Stimulated activated CD4-positive, alpha-beta T cell treated with anti-CD3 and anti-CD28 coated beads, Interleukin-2, amount 100 ng/mL, for 24 hours (primary cell): ENCODE data around the gene C1QTNF7.

Experiments used
- DNase-seq, 2 donors: peaks; one replicate each; pipeline ENCODE4 v3.0.0-alpha.2; 2020

C1QTNF7 gene

DNA sequence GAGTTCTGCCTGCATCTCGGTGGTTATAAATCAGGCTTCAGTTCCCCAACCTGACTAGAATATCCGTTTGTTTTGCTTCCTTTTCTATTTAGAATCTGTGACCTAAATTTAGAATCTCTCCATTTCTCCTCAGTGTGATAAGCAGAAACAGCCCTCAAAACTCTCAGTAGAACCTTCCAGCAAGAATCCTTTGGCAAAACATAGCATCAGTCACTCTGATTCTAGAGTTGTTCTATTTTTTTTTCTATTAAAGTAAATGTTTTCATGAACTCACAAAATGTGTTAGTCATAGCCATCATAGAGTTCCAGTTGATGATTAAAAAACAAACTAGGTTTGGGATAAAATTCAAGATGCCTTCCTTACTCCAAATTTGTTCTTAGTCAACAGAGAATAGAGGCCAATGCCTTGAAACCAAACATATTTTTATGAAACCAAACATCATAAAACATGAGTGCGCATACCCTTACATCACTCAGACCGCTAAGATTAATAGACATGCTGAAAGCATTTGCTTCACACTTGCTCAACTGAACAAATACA lies 13.2 kb upstream of the C1QTNF7 start:
- no peak for DNase-seq

- no peak for DNase-seq
Observed at GRCh38 chr4:15416357-15417232, 11.2 kb upstream of the C1QTNF7 start.

DNA sequence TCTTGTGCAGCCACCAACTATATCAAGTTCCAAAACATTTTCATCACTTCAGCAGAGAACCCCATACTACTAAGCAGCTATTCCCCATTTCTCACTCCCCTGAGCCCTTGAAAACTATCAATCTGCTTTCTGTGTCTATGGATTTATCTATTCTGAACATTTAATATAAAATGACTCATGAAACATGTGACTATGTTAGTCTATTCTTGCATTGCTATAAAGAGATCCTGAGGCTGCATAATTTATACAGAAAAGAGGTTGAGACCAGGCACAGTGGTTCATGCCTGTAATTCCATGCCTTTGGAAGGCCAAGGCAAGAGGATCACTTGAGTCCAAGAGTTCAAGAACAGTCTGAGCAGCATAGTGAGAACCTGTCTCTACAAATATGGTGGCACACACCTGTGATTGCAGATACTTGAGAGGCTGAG lies 10.6 kb upstream of the C1QTNF7 start:
- no peak for DNase-seq

DNA sequence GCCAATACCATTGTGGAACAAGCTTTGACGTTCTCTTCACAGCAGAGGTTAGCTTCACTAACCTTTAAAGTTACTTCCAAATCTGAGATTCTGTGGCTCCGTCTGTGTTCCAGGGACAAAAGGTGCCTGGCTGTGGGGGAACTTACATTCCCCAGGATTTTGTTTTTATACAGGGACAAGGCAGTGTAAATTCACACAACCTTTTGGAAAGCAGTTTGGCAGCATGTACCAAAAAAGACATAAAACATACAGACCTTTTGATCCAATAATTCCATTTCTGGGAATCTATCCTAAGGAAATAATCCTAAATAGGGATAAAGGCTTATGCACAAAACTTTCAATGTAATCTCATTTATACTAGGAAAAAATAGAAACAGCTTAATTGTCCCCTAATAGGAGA lies 8.9 kb upstream of the C1QTNF7 start:
- no peak for DNase-seq

- no peak for DNase-seq
Observed at GRCh38 chr4:15420642-15421041, 7.2 kb upstream of the C1QTNF7 start.

DNA sequence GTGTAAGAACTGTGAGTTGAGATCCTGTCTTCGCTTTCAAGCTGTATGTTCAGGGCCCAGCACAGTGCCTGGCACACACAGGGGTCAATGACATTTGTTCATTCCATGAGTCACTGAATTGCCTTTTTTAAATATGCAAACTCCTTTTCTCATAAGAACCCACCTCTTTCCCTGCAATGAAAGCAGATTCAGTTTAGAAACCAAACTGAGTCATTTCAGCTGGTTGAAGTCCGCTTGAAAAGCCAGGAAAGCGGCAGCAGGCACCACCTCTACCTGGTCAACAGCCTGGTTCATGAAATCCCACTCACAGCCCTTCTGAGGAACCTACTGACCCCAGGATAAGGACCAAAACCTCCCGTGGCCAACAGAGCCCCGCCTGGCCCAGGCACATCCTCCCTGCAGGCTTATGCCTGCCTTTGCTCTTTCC lies 4.5 kb upstream of the C1QTNF7 start:
- peak in 1 of 2 donors; percentile 28 for DNase-seq

- DNase-seq: no peak
Observed at GRCh38 chr4:15425520-15425919, 2.3 kb upstream of the C1QTNF7 start.

DNA sequence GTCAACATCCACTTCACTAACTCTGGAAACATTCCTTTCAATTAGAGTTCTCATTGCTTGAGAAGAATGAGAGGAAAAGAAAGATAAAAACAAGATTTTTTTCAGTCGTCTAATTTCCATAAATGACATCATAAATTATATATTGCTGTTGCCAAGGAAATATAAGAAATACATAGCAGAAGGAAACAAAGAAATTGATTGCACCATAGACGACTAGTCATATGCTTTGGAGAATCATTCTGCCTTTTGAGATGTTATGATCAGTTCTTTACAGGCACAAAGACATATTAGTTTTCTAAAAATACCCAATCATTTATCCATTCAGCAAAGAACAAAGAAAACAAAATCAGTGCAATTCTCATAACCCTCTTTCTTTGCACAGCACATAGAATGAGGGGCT lies 672 bp upstream of the C1QTNF7 start:
- DNase-seq: no peak

DNA sequence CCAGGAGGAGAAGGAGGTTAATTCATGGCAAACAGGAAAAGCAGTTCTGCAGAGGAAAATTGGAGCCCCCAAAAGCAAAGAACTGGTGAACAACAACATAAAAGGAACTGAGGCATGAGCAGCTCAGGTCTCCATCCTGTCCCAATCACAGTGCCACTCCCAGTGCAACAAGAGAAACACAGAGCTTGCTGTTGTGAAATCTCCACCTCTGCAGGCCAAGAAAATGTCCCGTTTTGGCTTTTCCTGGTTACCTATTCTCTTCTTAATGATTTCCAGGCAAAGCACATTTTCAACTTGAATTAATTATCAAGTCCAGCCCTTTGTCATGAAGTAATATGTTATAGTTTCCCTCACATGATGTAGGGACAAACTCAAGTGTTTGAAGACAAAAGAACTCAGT lies 778 bp downstream of the C1QTNF7 start:
- no peak for DNase-seq

DNA sequence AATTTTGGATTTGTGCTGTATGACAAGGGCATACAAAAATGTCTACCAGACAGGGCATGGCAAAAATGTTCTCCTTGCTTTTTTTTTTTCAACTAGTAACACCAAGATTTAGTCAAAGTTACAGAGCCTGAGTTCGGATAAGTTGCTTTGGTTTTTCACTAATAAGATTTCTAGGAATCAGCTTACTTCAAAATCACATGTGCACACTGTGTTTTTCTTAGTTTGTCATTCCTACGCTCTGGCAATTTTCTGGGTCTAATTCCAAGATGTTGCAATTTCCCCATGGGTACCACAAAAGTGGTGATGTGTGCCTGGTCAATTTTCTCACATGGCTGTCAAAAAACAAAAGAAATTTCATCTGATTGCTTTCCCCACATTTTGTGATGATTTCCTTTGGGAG lies 6.3 kb downstream of the C1QTNF7 start:
- no peak for DNase-seq

GRCh38 chr4:15434676-15435075 lies 6.8 kb downstream of the C1QTNF7 start:
- no peak for DNase-seq

DNA sequence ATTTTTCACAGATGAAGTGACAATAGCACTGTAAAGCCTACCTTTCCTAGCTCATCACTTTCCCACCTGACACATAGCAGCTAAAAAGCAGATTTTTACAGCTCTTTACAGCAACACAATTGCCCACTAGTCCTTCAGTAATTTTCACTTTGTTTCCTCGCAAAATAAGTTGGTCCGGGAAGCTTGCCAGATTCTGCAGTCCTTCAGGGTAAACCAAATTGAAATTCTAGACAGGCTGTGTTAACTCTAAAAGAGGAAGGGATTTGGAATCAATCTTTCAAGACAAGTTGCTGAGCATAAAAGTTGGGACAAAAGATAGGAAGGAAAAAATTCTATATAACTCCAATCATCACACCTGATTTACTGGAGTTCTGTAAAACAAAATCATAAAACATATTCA lies 8.7 kb downstream of the C1QTNF7 start:
- no peak for DNase-seq

GRCh38 chr4:15438939-15439524 lies 11.2 kb downstream of the C1QTNF7 start:
- no peak for DNase-seq

- DNase-seq: no peak
Observed at GRCh38 chr4:15443371-15444160, 15.7 kb downstream of the C1QTNF7 start.

GRCh38 chr4:15444276-15444675 lies 16.4 kb downstream of the C1QTNF7 start:
- no peak for DNase-seq

DNA sequence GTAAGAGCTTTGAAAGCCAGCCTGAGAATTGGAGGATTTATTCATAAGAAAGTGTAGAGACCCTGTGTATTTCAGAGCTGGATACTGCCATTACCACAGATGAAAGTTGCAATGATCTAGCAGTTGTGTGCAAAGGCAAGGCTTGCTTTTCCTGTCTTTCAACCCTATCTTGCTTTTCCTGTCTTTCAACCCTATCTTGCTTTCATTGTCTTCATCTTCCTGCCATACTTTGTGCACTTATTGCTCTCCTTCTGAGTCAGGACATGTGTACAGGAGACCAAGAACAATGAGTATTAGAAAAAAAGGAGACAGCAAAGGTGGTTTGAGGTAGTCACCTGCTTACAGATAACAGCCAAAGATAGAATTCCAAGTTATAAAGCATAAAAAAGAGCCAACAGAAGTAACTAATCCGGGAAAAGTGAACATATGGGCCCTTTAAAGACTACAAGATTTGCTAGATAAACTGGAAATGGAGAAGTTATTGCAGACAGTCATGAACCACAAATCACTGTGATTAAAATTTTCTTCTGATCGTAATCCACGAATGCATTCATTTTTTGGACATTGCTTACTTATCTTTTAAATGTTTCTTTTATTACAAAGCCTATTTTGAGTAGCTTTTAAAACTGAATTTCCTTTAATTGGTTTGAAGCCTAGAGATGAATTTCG lies 17.2 kb downstream of the C1QTNF7 start:
- no peak for DNase-seq

DNA sequence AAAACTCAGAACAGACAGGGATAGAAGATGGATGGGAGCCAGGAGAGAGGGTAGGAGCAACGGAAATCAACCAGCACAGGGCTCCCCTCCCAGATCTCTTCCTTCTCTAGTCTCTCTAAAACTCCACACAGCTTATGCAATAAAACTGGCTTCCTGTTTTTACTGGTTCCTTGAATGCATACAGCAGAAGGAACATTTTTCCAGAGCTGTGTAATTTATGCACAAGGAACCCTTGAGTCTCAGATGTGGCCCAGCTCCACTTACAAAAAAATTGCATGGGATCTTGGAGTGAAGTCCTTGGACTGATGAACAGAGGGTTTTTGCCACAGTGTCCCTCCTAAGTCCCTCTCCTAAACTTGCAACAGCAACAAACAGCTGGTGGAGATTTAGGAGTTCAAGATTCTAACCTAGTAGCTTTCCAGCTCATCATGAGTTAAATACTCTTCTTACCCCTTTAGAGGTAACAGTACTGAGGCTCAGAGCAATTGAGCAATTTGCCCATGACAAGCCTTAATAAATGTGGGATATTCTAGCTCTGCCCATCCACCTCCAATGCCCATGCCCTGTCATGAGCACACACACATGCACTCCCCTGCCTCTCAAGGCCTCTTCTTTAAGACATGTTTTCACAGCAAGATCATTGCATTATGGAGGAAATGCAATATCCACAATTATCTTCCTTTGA lies 23.5 kb downstream of the C1QTNF7 start:
- DNase-seq: no peak

- no peak for DNase-seq
Observed at GRCh38 chr4:15451866-15452765, 24.3 kb downstream of the C1QTNF7 start.

GRCh38 chr4:15455290-15455689 lies 27.5 kb downstream of the C1QTNF7 start:
- DNase-seq: no peak

GRCh38 chr4:15457406-15458201 lies 29.8 kb downstream of the C1QTNF7 start:
- no peak for DNase-seq
